EH (cell line): Measurements from ENCODE around the gene DCN.

ENCODE experiments used
- DNase-seq: peaks from one replicate; pipeline ENCODE4 v3.0.0-alpha.2; 2015; ENCODE audit warnings: low read depth

The DCN gene

GRCh38 chr12:91100906-91101305 lies 81.7 kb downstream of the DCN start:
- peak; percentile 72 for DNase-seq

GRCh38 chr12:91099836-91100235 lies 82.8 kb downstream of the DCN start:
- no peak for DNase-seq

GRCh38 chr12:91099341-91099740 lies 83.3 kb downstream of the DCN start:
- peak; percentile 13 for DNase-seq

- DNase-seq = peak; percentile 94
These were observed 83.7 kb downstream of the DCN start for GRCh38 chr12:91098941-91099340.

- no peak for DNase-seq
These were observed 84.2 kb downstream of the DCN start for GRCh38 chr12:91098461-91098860.

- DNase-seq = no peak
These were observed 87.7 kb downstream of the DCN start for GRCh38 chr12:91094957-91095356.

GRCh38 chr12:91094032-91094662 lies 88.5 kb downstream of the DCN start:
- DNase-seq = no peak

GRCh38 chr12:91093341-91093740 lies 89.3 kb downstream of the DCN start:
- DNase-seq = no peak

GRCh38 chr12:91091916-91092715 lies 90.5 kb downstream of the DCN start:
- peak; percentile 57 for DNase-seq
